NCI-H1092 treated with DMSO at 0.1 percent for 48 hours (cell line): Measurements from ENCODE around the gene LIAS.
"Not testable (repeated sequence)": the region's sequence is repeated elsewhere in the genome, so short reads cannot be mapped to it uniquely, and the experiment has no call there.

Experiments
- DNase-seq: peaks from one replicate; lab custom pipeline; 2025; lab: John Stamatoyannopoulos, UW

LIAS gene

DNA sequence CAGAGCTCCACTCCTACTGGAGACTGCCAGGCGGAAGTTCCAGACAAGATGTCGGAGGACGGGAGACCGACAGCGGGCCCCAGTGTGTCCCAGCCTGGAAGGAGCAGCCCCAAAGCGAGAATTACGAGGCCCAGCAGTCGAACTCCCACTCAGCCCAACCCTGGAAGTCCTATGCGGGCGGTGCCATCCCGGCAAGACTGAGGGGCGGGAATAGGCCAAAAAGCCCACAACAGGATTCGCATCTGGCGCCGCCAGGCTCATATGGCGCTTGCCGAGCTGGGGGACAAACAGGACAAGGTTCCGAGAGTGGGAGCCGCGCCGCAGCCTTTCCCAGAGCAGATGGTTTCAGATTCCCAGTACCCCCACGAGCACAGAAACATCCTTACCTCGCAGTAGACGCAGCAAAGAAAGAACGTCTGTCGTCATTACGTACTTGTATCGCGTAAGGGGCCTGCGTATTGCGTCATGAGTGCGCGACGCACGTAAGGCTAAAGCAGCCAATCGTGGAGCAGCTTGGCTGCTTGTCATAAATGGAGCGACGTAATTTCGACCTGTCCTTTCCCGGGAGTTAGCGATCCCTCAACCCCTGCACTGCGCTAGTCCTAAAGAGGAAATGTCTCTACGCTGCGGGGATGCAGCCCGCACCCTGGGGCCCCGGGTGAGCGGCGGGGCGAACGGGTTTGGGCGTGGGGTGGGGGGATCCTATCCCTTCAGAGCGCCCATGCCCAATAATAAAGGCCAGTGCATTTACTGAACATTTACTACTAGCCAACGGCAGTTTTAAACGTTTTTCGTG, at the start of gene LIAS, which contains the start of gene RPL9:
Gene LIAS (plus strand): TSS at position 552 of the 796 bp plus-strand sequence. CDS start 62 bp downstream, at position 614.
Gene RPL9 (minus strand): TSS at position 418 of the 796 bp plus-strand sequence. CDS start 483 bp downstream, outside the sequence.
- DNase-seq: peak; percentile 98

DNA sequence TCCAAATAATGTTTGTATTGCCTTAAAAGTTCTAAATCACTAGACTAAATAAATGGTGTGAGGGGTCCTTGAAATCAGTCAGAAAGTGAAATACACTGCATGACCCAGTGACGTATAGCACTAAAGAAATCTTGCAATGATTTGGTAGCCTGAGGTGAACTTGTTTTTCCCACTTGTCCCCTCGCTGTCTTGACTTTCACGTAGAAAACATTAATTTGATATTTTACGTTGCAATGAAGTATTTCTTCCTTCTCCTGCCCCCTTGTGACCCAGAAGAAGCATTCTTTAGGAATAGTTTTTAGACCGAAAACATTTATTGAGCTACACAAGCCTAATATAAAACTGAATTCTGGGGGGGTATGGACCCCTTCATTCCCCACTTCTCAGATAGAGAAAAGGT, 48.4 kb upstream of the LIAS start:
- no peak for DNase-seq

- DNase-seq: not testable (repeated sequence)
Measured at GRCh38 chr4:39411561-39411960, 47.3 kb upstream of the LIAS start.

DNA sequence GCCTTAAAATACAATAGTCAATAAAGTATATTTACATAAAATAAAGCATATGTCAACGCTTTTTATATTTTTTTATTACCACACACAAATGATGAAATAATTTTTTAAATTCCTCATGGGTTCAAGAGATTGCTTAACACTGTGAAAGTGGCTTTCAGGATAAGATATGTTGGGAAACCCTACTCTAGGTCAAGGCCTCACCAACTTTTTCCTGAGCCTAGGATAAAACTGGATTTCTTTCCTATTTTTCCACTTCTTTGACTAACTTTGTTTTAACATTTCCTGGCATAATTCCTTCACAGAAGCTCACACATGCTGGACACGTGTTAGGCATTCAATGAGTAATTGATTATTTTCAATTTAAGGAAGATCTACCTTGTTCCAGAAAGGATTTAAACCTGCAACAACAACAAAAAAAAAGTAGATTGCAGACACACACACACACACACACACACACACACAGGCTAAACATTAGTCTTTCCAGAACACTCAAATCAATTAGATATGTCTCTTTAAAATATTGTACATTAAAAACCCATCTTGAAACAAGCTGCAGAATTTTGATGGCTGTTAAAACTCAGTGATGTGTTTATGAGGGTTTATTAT, 43.1 kb upstream of the LIAS start:
- DNase-seq: no peak

- no peak for DNase-seq
Measured at GRCh38 chr4:39422247-39422646, 36.6 kb upstream of the LIAS start.

DNA sequence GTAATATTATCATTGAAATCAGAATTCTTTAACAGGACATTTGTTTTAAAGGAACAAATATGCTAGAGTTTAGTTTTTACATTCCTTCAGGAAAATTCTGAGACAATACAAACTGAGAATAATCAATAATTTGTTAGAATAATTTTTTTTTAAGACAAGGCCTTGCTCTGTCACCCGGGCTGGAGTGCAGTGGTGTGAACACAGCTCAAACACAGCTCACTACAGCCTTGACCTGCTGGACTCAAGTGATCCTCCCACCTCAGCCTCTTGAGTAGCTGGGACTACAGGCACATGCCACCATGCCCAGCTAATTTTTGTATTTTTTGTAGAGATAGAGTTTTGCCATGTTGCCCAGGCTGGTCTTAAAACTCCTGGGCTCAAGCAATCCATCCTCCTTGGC, 33.6 kb upstream of the LIAS start:
- DNase-seq: not testable (repeated sequence)

GRCh38 chr4:39426728-39427127, 32.1 kb upstream of the LIAS start:
- no peak for DNase-seq

- peak; percentile 24 for DNase-seq
Measured at GRCh38 chr4:39427520-39428114, 31.2 kb upstream of the LIAS start.

GRCh38 chr4:39429476-39430334, 29.2 kb upstream of the LIAS start:
- no peak for DNase-seq

DNA sequence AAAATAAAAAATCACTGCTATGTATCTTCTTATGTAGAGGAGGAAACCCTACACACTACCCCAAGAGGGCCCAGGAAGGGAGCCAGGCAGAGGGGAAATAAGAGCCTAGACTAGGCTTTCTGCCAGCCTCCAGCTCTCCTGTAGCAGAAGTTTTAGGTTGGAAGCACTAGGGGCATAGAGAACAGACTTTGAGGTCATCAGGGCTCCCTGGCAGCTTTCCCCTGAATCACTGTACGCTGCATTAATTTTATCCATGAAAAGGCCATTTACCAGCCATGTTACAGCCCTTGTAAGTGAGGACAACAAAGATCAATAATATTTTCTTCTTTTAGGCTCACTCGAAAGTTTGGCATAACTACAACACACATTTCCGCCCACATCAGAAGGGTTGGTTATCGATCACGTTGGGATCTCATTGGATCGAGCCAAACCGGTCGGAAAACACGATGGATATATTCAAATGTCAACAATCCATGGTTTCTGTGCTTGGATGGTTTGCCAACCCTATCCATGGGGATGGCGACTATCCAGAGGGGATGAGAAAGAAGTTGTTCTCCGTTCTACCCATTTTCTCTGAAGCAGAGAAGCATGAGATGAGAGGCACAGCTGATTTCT, 24.9 kb upstream of the LIAS start:
- peak; percentile 50 for DNase-seq

- DNase-seq: no peak
Measured at GRCh38 chr4:39435659-39436563, 22.9 kb upstream of the LIAS start.

DNA sequence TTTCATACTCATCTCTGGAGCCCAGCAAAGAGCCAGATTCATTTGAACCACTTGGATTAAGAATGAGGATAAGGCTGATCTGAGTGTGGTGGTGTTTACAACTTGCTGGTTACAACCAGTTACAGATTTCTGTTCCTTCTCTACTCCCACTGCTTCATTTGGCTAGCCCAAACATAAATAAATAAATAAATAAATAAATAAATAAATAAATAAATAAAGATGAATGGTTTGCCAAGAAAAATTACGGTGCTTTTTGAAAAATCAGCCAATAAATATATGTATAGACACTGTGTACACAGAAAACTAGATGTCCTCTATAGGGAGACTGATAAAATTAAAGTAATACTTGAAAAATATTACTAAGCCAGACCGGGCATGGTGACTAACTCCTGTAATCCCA, 17.3 kb upstream of the LIAS start:
- DNase-seq: no peak

GRCh38 chr4:39442998-39443397, 15.9 kb upstream of the LIAS start:
- DNase-seq: no peak

DNA sequence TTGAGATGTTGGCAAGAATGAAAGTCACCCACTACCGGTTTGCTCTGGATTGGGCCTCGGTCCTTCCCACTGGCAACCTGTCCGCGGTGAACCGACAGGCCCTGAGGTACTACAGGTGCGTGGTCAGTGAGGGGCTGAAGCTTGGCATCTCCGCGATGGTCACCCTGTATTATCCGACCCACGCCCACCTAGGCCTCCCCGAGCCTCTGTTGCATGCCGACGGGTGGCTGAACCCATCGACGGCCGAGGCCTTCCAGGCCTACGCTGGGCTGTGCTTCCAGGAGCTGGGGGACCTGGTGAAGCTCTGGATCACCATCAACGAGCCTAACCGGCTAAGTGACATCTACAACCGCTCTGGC, 12.4 kb upstream of the LIAS start:
- DNase-seq: no peak

DNA sequence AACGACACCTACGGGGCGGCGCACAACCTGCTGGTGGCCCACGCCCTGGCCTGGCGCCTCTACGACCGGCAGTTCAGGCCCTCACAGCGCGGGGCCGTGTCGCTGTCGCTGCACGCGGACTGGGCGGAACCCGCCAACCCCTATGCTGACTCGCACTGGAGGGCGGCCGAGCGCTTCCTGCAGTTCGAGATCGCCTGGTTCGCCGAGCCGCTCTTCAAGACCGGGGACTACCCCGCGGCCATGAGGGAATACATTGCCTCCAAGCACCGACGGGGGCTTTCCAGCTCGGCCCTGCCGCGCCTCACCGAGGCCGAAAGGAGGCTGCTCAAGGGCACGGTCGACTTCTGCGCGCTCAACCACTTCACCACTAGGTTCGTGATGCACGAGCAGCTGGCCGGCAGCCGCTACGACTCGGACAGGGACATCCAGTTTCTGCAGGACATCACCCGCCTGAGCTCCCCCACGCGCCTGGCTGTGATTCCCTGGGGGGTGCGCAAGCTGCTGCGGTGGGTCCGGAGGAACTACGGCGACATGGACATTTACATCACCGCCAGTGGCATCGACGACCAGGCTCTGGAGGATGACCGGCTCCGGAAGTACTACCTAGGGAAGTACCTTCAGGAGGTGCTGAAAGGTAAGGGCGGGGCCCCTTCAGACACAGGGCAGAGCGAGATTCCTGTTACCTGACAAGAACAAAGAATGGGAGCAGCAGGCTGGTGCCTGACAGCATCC, 11.8 kb upstream of the LIAS start:
- no peak for DNase-seq

DNA sequence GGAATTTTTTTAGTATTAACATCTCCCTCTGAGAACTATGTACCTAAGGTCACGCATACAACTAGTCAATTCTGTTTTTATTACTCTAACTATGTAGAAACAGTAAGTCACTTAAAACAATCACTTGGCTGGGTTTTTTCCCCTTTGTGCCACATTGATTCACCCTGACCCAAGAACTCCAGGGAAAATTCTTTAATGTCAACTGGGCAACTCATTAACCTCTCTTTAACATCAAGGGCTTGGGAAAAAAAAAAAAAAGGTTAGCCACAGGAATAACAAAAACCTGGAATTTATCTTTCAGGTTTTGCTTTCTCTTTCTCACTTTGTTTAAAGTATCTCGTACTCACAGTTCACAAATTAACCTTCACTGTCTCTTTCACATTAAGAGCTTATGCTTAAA, 8.2 kb upstream of the LIAS start:
- no peak for DNase-seq

- no peak for DNase-seq
Measured at GRCh38 chr4:39451423-39452023, 7.3 kb upstream of the LIAS start.

DNA sequence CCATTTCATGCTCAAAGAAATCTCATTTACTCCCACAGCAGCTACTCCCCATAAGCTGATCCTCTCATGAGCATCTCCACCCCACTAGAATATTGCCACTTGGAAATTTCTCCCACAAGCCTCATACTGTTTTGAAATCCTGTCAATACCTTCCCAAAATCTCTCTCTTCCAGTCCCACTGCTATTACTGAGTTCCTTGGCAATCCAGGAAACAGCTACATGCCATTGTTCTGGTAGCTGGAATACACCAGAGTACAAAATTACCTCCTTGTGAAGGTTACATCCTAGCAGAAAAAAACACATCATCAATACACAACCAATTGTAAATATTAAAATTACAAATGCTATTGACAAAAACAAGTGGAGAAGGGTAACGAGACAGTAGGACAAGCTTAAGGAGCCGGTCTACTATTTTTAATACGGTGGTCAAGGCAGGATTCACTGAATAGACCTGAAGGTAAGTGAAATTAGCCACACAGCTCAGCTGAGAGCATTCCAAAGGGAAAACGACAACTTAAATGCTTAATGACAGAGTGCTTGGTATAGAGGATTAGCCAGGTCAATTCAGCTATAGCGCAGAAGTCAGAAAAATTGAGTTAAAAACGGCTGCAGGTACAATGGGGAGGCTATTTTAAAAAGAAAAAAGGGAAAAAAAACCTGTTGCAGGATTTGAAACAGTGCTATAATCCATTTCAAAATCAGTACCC, 6.5 kb upstream of the LIAS start:
- no peak for DNase-seq
